ENCODE data around the gene TMEM170A.
"Not testable (repeated sequence)": the region's sequence is repeated elsewhere in the genome, so short reads cannot be mapped to it uniquely, and the experiment has no call there.

Gene TMEM170A

GRCh38 chr16:75458439-75458838 is 6.0 kb downstream of the TMEM170A start:
- no peak for DNase-seq (ENCODE audit: low read depth)
- TF ChIP-seq CTCF (IDR thresholded peaks at IDR 0.05; ENCODE audit: low read length, missing control alignments): no peak
- no peak overlapping the region for H3K4me3 ChIP-seq (replicated peaks; ENCODE audit: low read depth, low read length)

GRCh38 chr16:75458029-75458428 is 6.5 kb downstream of the TMEM170A start:
- no peak for TF ChIP-seq CTCF (IDR thresholded peaks at IDR 0.05; ENCODE audit: low read length, missing control alignments)
- no peak for DNase-seq (ENCODE audit: low read depth)
- no peak overlapping the region for H3K4me3 ChIP-seq (replicated peaks; ENCODE audit: low read depth, low read length)

GRCh38 chr16:75457485-75458021 is 6.9 kb downstream of the TMEM170A start:
- DNase-seq (ENCODE audit: low read depth): no peak
- no peak for TF ChIP-seq CTCF (IDR thresholded peaks at IDR 0.05; ENCODE audit: low read length, missing control alignments)

GRCh38 chr16:75456971-75457370 is 7.5 kb downstream of the TMEM170A start:
- no peak for DNase-seq (ENCODE audit: low read depth)
- H3K4me3 ChIP-seq (replicated peaks; ENCODE audit: low read depth, low read length): no peak overlapping the region
- TF ChIP-seq CTCF (IDR thresholded peaks at IDR 0.05; ENCODE audit: low read length, missing control alignments): no peak

More at GRCh38 chr16:75457485-75458021, 6.9 kb downstream of the TMEM170A start:
- H3K4me3 ChIP-seq (replicated peaks; ENCODE audit: low read depth, low read length): no peak overlapping the region

GRCh38 chr16:75456486-75456885 is 8.0 kb downstream of the TMEM170A start:
- not testable (repeated sequence) for DNase-seq (ENCODE audit: low read depth); H3K4me3 ChIP-seq (replicated peaks; ENCODE audit: low read depth, low read length)

GRCh38 chr16:75455677-75456076 is 8.8 kb downstream of the TMEM170A start:
- TF ChIP-seq CTCF (IDR thresholded peaks at IDR 0.05; ENCODE audit: low read length, missing control alignments): no peak
- no peak overlapping the region for H3K4me3 ChIP-seq (replicated peaks; ENCODE audit: low read depth, low read length)
- no peak for DNase-seq (ENCODE audit: low read depth)

GRCh38 chr16:75452464-75453190 is 11.9 kb downstream of the TMEM170A start:
- no peak overlapping the region for H3K4me3 ChIP-seq (replicated peaks; ENCODE audit: low read depth, low read length)
- no peak for DNase-seq (ENCODE audit: low read depth)
- no peak for TF ChIP-seq CTCF (IDR thresholded peaks at IDR 0.05; ENCODE audit: low read length, missing control alignments)
